H1 (cell line): Measurements from ENCODE around the gene ITGB2. TPM values are rescaled to one million over a fixed set of nuclear protein-coding genes. Genes with fewer than 3 reads are reported as not detected.

Experiments
- polyA plus RNA-seq, 7 experiments: library from polyadenylated mRNA; depleted of rRNA in 3 of 7; stranded (reverse) in 5 of 7; unstranded in 2 of 7; fragments of >200 nt in 5 of 7; fragments of 200-250 nt in 2 of 7; gene quantifications; 1 replicate in 5 of 7; 2 replicates in 1 of 7; 4 replicates in 1 of 7; pipeline versions ENCODE4 v1.2.1 to v1.2.3, GENCODE V29; 2011 to 2013; ENCODE audit warnings: missing spikeins in 2 of 7, mixed read lengths in 2 of 7
- total RNA-seq: library from RNA; stranded (reverse); fragmentation: NEBNext Ultra II Directional; extraction: Animal tissue kit (Norgen Biotek cat#: 25700); gene quantifications from 2 replicates; pipeline ENCODE4 v1.2.1, GENCODE V29; 2021
- TF ChIP-seq, protein P1 (sequence below): fragments of 300-600 bp; sonication (generic); IDR thresholded peaks from 2 replicates; pipeline ENCODE4 v1.7.1; 2012; ENCODE audit warnings: low read length, moderate library complexity, mild to moderate bottlenecking, inconsistent platforms; ENCODE audit not compliant: insufficient replicate concordance

ITGB2 gene
- total and polyA plus RNA-seq, 2 of the 8 experiments (the other 6 are each of a cell fraction or from before 2014, with no cell fraction given) = 0.24 to 0.63 TPM

- TF ChIP-seq, protein P1, sequence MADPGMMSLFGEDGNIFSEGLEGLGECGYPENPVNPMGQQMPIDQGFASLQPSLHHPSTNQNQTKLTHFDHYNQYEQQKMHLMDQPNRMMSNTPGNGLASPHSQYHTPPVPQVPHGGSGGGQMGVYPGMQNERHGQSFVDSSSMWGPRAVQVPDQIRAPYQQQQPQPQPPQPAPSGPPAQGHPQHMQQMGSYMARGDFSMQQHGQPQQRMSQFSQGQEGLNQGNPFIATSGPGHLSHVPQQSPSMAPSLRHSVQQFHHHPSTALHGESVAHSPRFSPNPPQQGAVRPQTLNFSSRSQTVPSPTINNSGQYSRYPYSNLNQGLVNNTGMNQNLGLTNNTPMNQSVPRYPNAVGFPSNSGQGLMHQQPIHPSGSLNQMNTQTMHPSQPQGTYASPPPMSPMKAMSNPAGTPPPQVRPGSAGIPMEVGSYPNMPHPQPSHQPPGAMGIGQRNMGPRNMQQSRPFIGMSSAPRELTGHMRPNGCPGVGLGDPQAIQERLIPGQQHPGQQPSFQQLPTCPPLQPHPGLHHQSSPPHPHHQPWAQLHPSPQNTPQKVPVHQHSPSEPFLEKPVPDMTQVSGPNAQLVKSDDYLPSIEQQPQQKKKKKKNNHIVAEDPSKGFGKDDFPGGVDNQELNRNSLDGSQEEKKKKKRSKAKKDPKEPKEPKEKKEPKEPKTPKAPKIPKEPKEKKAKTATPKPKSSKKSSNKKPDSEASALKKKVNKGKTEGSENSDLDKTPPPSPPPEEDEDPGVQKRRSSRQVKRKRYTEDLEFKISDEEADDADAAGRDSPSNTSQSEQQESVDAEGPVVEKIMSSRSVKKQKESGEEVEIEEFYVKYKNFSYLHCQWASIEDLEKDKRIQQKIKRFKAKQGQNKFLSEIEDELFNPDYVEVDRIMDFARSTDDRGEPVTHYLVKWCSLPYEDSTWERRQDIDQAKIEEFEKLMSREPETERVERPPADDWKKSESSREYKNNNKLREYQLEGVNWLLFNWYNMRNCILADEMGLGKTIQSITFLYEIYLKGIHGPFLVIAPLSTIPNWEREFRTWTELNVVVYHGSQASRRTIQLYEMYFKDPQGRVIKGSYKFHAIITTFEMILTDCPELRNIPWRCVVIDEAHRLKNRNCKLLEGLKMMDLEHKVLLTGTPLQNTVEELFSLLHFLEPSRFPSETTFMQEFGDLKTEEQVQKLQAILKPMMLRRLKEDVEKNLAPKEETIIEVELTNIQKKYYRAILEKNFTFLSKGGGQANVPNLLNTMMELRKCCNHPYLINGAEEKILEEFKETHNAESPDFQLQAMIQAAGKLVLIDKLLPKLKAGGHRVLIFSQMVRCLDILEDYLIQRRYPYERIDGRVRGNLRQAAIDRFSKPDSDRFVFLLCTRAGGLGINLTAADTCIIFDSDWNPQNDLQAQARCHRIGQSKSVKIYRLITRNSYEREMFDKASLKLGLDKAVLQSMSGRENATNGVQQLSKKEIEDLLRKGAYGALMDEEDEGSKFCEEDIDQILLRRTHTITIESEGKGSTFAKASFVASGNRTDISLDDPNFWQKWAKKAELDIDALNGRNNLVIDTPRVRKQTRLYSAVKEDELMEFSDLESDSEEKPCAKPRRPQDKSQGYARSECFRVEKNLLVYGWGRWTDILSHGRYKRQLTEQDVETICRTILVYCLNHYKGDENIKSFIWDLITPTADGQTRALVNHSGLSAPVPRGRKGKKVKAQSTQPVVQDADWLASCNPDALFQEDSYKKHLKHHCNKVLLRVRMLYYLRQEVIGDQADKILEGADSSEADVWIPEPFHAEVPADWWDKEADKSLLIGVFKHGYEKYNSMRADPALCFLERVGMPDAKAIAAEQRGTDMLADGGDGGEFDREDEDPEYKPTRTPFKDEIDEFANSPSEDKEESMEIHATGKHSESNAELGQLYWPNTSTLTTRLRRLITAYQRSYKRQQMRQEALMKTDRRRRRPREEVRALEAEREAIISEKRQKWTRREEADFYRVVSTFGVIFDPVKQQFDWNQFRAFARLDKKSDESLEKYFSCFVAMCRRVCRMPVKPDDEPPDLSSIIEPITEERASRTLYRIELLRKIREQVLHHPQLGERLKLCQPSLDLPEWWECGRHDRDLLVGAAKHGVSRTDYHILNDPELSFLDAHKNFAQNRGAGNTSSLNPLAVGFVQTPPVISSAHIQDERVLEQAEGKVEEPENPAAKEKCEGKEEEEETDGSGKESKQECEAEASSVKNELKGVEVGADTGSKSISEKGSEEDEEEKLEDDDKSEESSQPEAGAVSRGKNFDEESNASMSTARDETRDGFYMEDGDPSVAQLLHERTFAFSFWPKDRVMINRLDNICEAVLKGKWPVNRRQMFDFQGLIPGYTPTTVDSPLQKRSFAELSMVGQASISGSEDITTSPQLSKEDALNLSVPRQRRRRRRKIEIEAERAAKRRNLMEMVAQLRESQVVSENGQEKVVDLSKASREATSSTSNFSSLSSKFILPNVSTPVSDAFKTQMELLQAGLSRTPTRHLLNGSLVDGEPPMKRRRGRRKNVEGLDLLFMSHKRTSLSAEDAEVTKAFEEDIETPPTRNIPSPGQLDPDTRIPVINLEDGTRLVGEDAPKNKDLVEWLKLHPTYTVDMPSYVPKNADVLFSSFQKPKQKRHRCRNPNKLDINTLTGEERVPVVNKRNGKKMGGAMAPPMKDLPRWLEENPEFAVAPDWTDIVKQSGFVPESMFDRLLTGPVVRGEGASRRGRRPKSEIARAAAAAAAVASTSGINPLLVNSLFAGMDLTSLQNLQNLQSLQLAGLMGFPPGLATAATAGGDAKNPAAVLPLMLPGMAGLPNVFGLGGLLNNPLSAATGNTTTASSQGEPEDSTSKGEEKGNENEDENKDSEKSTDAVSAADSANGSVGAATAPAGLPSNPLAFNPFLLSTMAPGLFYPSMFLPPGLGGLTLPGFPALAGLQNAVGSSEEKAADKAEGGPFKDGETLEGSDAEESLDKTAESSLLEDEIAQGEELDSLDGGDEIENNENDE = no peak
Measured at GRCh38 chr21:44848821-44849521, 71.7 kb downstream of the ITGB2 start (continued).
